Stimulated activated CD8-positive, alpha-beta memory T cell treated with anti-CD3 and anti-CD28 coated beads, Interleukin-2, amount 100 ng/mL, for 1 hour (primary cell): ENCODE measurements around the gene GLB1L2.

Experiments
- DNase-seq, 2 donors: peaks; one replicate each; pipeline ENCODE4 v3.0.0-alpha.2; 2020; ENCODE audit warnings: low read depth in 2 of 2

GLB1L2 gene

DNA sequence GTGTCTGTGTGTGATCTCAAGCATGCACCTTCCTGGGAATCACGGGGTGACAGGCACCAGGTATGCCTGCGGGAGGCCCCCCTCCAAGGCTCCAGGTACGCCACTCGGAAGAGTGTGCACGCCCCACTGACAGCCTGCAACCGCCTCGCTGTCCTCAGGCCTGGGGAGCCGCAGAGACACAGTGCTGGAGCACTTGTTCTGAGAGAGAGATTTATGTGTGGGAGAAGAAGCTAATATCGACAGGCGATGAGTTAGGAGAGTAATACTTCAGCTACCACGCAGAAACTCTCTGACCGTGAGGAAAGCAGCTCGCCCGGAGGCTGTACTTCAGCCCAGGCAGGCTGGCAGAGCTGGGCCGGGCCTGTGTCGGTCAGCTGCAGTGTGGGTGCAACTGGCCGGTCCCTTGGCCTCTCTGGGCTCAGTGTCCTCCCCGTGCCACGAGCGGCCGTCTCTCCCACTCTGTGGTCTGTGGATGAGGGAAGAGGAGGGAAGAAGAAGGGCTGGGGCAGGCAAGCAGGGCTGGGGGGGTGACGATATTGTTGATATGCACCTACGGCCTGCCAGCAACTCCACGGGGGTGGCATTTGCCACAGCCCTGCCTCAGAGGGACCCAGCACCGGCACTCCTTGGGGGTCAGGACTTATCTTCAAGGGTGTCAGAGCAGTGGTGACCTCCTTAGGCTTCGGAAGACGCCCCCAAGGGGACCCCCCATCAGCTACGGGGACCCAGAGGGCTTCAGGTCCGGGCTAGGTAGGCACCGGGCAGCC lies 73.0 kb downstream of the GLB1L2 start:
- DNase-seq = no peak

DNA sequence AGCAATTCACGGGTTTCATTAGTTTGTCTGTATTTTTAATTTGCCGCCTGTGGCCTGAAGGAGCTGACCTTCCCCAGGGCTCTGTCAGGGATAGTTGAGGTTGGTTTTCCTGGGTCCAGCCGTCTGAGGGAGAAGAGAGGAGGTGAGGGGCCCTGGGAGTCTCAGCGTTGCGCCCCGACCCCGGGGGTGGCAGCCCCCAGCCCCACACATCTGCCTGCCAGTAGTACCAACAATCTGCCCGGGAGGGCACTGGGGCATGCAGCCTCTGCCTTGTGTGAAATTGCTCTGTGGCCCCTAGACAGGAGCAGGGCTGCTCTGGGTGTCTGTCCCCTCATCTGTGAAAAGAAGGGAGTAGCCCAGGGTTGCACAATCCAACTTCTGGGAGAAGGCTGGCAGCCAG lies 73.6 kb downstream of the GLB1L2 start:
- no peak for DNase-seq

DNA sequence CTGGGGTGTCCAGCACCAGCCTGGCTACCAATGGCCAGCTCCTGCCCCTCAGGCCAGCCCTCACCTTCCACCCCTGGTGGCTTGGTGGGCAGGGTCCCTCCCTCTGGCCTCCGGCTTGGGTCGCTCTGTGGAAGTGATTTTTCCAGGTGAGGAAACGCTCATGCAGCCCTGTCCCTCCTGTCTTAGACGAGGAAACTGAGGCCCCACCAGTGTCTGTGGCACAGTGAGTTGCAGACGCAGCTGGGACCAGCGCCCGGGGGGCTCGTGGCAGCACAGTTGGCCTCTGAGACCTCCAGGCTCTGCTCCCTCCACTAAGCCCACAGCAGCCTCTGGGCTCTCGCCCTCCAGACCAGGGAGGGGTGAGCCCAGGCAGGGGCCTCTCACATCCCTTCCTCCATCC lies 74.1 kb downstream of the GLB1L2 start:
- DNase-seq = no peak

DNA sequence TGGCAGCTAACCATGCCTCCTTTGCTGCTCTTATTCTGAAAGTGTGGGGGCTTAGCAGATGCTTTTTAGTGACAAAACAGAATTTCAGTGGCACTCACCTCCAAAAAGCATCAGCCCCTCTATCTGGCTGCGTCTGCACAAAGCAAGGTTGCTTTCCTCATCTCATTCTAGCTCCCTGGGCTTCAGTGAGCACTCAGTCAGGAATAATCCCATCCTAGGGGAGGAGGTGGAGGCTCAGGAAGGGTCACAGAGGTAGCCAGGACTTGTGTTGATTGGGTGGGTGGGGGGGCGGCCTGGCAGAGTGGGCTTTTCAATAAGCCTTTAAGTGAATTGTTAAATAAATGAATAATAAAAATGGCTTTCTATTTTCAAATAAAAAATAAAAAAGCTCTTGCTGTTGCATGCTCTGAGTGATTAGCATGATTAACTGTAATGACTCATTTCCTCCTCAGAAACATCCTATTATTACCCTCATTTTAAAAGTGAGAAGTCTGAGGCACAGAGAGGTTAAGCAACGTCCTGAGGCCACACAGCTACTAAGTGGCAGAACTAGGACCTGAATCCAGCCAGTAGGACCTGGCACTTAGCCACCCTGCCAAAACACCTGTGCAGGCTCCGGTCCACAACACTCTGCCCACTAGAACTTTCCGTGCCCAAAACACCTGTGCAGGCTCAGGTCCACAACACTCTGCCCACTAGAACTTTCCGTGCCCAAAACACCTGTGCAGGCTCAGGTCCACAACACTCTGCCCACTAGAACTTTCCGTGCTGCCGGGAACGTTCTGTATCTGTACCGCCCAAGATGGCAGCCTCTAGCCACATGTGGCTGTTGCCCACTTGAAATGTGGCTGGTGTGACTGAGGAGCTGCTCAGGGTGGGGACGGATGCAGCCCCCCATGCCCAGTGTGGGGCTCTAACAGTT lies 74.7 kb downstream of the GLB1L2 start:
- no peak for DNase-seq

DNA sequence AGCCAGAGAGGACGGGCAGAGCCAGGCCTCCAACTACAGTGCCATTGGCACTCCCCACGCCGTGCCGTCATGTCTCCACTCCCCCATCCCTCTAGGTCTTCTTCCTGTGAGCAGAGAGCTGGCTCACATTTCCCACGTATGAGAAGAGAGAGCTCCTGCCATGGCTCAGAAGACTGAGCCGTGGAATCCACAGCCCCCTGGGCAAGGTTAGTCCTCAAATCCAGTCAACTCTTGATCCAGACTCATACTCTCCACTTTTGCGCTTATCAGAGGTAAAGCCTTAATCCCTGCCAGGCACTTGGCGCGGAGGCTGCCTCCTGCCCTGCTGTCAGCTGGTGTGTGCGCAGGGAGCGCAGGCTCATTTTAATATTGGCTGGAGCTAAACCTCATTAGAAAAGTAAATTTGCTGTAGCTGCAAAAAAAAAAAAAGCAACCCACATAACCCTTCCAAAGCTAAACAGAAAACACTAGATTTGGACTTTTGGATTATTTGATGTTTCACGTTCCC lies 75.6 kb downstream of the GLB1L2 start:
- DNase-seq = no peak

DNA sequence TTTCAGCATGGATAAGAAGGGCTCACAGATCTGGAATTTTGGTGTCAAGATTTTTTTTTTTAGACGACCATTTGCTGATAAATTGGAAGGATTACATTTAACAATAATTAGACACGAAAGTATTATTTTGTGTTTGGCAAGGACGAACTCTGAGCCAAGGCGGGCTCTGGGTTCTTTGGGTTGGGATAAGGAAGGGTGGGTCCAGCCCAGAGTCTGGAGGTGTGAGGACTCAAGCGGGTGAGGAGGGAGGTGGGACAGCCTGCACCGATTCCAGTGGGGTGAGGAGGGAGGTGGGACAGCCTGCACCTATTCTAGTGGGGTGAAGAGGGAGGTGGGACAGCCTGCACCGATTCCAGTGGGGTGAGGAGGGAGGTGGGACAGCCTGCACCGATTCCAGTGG lies 76.1 kb downstream of the GLB1L2 start:
- DNase-seq = no peak

DNA sequence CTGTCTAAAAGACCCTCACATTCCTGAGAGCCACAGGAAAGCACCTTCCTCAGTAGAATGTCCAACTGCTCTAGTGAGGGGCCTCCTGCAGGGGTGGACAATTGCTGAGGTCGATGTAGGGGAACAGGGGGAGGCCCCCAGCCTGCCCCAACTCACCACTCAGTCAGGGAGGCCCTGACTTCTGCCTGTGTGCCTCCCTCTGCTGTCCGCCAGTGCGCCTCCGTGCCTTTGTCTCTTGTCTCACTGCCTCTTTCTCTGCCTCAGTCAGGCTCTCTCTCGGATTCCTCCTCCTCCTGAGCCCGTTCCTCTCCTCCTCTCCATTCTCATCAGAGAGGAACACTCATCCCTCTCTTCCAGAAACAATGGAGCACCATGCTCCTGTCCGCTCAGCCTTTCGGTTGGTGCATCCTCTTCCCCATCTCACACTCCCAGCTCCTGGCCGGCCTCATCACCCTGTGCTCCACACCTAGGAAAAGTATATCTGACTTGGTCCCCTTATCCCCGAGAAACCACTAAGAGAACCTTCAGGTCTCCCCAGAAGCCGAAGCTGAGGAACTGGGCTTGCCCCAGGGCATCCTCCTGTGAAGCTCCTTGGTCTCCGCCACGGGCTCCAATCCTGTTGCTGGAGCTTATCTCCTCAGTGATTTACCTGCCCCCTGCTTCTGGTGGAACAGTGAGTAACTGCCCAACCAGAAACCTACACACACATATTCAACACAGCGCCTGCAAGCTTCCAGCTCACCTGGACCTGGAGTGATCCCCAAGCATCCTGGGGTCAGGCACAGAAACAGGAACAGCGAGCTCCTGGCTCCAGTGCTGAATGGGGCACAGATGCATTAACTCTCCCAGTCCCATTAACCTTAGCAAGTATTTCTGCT lies 78.0 kb downstream of the GLB1L2 start:
- DNase-seq = no peak

DNA sequence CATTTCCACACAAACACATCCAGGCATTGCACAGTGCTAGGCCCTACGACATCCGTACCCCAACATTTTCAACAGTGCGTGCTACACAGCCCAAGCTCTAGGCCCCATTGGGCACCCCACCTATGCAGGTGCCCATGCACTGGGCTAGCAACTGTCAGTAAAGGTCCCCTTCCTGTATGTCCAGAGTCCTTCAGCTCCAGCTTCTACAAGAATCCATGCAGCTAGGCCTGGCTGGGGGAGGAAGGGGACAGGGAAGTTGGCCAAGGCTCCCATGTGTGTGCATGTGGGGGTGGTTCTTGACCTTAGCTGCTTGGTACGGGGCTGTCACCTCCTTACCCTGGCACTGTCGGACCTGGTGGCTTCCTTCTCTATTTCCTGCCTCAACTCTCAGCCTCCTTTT lies 79.0 kb downstream of the GLB1L2 start:
- no peak for DNase-seq

DNA sequence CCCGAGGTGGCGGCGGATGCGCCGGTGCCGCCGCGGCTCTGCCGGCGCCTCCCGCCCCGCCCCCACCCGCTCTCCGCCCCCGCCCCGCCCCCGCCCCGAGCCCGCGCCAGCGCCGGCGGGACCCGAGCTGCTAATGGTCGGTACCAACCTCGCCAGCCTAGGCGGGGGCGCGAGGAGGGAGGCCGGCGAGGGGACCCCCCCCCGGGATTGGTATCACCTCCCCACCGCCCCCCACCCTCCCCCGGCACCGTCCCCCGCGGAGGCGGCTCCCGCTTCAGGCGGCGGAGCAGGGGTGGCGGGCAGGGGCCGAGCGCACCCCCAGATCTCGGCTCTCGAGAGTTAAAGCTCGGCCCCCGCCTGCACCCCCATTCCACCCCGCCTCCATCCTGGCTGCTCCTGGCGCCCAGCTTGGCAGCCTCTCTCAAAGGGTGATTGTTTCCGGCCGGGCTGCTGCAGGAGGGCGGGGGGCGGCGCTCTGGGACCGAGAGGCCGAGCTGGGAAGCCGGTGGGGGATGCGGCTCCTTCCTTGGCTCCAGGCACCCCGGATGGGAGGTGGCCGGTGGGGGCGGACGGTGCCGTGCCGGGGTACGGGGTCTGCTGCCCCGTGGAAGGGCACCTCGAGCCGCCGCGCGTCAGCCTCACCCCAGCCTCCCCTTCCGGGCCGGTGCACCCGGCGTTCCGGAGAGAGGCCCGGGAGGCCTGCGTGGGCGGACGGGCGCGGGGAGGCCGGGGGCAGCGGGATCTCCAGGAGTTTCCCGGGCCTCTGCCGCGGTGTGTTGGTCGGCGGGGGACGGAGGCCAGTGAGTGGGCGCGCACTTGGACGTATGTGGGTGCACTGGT lies 80.6 kb downstream of the GLB1L2 start, which contains the start of gene B3GAT1:
B3GAT1 (minus strand) TSS at position 40 of the 840 bp plus-strand sequence. CDS start 24,583 bp downstream, outside the sequence.
- no peak for DNase-seq

DNA sequence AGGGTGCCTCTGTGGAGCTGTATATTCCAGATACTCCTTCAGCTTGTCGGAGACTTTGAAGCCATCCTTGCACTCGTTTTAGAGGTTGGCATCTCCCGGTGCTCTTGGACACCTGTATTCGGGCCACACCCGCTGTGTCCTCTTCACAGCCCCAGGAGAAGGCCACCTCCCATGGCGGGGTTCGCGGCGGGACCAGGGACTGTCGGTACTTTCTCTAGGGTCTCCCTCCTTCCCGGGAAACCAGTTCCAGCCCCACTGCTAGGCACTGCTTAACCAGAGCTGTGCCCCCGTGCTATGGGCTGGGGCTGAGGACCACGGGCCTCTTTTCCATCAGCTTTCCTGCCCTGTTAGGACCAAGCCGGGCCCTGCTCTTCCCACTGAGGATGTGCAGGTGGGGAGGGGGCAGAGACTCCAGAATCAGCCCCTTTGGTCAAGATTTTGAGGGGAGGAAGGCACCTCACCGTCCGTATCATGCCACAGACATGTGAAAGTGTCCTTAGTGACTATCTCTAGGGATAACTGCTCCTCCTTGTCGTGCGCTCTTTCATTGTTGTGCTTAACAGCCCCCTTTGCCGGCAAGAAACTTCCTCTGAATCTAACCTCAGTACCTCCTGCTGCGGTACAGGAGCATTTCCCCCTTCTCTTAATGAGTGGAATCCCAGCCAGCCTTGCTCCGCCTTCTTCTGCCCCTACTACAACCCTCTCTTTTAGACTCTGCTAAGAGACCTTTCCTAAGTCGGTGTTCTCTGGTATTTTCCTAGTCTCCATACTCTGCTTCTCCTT lies 81.4 kb downstream of the GLB1L2 start:
- DNase-seq = no peak

DNA sequence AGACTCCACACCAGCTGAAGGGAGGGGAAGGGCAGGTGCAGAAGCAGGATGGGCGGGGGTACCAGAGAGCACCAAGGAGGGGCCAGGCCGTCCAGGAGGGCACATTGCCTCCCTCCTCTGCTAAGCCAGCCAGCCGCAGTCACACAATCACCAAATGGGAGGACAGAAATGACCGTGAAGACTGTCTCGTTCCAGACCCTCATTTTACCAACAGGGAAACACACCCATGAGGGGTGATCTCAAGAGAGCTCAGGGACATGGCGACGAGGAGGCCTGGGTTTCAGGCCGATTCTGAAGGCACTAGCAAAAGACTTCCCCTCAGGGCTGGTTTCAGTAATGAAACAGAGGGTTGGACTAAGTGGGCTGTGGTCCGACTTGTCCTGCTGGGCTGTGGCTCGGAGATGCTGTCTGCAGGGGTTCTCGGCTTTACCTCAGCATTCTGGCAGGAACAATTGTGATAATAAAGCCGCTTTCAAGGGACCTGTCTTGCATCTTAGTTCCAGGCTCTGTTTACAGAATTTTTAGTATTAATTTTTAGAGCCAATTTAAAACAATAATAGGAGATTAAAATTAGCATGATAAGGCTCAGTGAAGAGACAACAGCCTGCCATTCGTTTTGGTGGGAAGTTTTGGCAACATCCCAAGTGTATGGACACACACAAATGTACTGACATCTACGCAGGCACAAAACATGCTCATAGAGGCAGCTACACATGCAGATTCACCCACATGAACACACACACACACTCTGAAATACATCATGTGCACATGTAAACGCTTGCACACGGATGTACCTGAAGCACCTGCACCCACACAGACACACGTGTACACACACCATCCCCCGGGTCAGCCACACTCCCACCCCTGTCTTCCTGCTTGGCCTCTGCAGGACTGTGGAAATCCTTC lies 82.3 kb downstream of the GLB1L2 start:
- no peak for DNase-seq

DNA sequence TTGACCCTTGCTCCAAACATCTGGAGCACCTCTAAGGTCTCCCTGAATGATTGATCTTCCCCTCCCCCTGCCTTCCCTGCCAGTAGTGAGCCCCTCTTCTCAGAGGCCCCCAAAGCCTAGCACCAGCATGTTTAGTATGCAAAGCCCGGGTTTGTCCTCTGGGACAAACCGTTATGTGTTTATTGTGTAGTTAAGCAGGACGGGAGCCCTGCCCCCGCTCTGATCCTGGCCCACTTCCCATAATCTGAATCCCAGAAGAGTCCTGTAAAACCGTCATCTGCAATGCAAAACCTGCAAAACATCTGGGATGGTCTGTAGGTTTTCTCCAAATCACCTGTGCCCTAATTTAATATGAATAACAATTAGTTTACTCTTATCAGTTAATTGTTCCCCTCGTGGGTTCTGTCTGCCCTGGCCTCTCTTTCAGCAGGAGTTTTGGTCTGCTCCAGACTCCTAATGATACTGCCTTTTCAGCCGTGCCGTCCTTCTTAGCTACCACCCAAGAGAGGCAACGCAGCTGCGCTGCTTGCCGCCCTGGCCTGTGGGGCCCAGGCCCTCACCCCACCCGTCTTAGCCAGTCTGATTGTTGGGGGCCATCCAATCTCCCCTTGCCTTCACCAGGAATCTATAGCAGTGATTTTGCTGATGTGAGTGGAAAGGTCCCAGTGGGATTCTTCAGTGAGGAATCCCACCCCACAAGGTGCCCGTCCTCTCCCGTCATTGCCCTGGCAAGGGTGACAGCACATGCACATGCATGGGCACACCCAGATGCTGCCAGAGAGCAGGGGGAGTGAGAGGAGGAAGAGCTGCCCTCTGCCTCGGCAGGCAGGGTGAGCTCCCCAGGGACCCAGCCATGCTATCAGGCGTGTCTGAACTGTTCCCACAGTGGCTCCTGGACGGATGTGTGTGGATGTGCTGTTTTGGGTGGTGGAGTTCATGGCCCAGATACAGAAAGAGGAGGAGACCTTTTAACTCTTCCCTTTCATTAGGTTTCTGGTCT lies 83.3 kb downstream of the GLB1L2 start:
- no peak for DNase-seq

DNA sequence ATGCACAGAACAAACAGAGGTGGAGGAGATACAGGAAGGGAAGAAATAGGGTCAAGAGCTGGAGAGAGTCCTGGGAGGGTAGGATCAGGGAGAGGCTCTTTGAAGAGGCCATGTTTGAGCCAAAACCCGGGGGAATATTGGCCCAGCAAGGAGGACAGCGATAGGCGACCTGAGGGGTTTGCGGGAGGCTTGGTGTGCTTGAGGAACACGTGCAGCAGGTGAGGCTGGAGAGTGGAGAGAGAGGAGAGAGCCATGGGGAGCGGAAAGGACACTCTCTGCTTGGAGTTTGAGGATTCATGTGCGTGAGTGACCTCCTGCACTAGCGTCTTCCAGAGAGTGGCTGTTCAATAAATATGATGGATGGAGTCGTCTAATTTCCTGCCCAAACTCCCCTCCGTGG lies 84.9 kb downstream of the GLB1L2 start:
- no peak for DNase-seq

DNA sequence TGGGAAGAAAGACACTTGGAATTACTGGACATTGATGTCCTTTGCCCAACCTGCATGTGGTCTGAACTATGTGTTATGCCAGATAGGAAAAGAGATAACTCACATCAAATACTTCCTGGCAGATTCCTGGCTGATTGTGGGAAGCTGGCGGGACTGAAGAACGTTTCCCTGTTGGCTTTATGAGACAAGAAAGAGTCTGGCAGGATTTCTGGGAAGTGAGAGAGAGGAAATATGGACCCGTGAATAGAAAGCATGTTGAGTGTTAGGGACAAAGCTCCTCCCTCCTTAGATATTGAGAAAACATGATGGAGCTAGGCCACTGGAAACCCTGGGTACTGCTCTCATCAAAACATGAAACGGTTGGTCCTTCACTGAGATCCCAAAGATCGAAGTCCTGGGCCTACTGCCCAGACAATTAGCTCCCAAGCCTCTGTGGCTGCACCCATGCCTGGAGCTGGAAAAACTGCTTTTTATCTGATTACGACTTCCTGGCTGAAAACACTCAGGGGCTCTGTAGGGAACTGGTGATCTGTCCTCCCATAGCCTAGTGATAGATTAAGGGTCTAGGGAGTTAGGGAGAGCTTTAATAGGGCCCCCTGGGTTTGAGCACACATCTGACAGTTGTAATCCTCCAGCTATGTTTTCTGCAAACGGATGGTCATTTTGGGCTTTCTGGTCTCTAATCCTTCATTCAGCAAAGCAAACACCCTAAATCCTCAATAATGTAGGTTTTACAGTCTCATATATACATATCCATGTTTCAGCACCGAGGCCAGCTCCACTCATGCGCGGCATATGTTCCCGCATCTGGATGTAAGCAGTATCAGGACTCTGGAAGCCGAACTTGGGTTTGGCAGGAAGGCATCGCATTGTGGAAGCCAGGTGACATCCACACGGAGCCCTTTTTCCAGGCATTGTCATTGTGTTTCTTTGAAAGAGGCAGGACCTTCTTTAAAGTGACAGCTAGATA lies 86.4 kb downstream of the GLB1L2 start:
- no peak for DNase-seq

DNA sequence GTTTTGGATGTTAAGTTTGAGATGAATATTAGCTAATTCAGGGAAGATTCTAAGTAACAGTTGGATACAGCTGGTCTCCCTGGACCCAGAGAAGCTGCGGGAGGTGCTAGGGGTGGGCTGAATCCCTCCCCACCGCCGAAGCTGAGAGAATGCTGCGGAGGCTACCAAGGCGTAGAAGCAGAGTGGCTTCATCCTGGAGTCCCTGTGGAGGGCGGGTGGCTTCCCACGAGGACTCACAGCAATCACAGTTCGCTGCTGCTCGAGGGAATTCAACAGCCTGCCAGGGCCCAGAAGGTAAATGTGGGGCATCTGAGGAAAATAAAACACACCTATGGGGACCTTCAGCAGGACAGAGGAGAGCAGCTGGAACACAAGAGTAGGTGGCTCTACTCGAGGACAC lies 91.3 kb downstream of the GLB1L2 start:
- DNase-seq = no peak

DNA sequence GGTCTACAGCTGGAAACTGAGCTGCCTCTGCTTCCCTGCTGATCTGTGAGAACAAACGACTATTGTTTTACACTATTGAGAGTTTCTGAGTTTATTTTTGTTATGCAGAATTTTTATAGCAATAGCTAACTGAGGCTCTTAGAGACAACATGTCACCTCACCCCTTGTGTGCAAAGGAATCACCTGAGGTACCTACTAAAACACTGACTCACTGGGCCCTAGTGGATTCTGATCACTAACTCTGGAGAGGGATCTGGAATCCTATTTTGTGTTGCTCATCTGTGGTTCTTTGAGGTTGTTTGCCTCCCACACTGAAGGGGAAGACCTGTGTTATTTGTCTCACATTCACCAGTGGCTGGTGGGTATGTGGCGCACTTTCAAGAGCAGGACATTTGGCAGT lies 93.6 kb downstream of the GLB1L2 start:
- no peak for DNase-seq
